Glutamatergic neuron (in vitro differentiated cells): ENCODE results near the gene SOAT1. TPM values are rescaled to one million over a fixed set of nuclear protein-coding genes. Genes with fewer than 3 reads are reported as not detected.
"Not testable (repeated sequence)": the region's sequence is repeated elsewhere in the genome, so short reads cannot be mapped to it uniquely, and the experiment has no call there.

ENCODE experiments used
- DNase-seq: peaks from one replicate; pipeline ENCODE4 v3.0.0; 2022
- H3K27ac Mint-ChIP-seq: one replicate; pipeline ENCODE4 v1.8.0; 2020; ENCODE audit warnings: mild to moderate bottlenecking, mixed read lengths, inconsistent platforms; ENCODE audit not compliant: unreplicated experiment
- H3K27me3 Mint-ChIP-seq: one replicate; pipeline ENCODE4 v1.8.0; 2020; ENCODE audit warnings: mild to moderate bottlenecking, moderate library complexity, mixed read lengths, inconsistent platforms; ENCODE audit not compliant: unreplicated experiment
- H3K36me3 Mint-ChIP-seq: one replicate; pipeline ENCODE4 v1.8.0; 2020; ENCODE audit warnings: mild to moderate bottlenecking, mixed read lengths, inconsistent platforms; ENCODE audit not compliant: unreplicated experiment
- H3K4me1 Mint-ChIP-seq: one replicate; pipeline ENCODE4 v1.8.0; 2020; ENCODE audit warnings: mild to moderate bottlenecking, low read depth, mixed read lengths, inconsistent platforms; ENCODE audit not compliant: unreplicated experiment
- H3K4me3 Mint-ChIP-seq: one replicate; pipeline ENCODE4 v1.8.0; 2020; ENCODE audit warnings: mild to moderate bottlenecking, mixed read lengths, inconsistent platforms; ENCODE audit not compliant: unreplicated experiment
- H3K9me3 Mint-ChIP-seq: one replicate; pipeline ENCODE4 v1.8.0; 2020; ENCODE audit warnings: mild to moderate bottlenecking, moderate library complexity, mixed read lengths, inconsistent platforms; ENCODE audit not compliant: unreplicated experiment
- long read RNA-seq: library from polyadenylated mRNA; unstranded; transcript quantifications from one replicate; pipeline ENCODE4 v2.0.0, GENCODE V29; 2020; ENCODE audit not compliant: unreplicated experiment
- total RNA-seq: library from RNA; stranded (reverse); fragmentation: NEBNext Ultra II Directional; extraction: Animal tissue kit (Norgen Biotek cat#: 25700); gene quantifications from one replicate; pipeline ENCODE4 v1.2.1, GENCODE V29; 2021; ENCODE audit not compliant: unreplicated experiment
- TF ChIP-seq, protein P1 (sequence below): fragments of 200-600 bp; sonication (generic); IDR thresholded peaks from one replicate; pipeline ENCODE4 v1.5.0; 2021; ENCODE audit not compliant: partially characterized antibody, unreplicated experiment

Gene SOAT1
- total RNA-seq, result 5.9 TPM
- long read RNA-seq, result 0 reads

DNA sequence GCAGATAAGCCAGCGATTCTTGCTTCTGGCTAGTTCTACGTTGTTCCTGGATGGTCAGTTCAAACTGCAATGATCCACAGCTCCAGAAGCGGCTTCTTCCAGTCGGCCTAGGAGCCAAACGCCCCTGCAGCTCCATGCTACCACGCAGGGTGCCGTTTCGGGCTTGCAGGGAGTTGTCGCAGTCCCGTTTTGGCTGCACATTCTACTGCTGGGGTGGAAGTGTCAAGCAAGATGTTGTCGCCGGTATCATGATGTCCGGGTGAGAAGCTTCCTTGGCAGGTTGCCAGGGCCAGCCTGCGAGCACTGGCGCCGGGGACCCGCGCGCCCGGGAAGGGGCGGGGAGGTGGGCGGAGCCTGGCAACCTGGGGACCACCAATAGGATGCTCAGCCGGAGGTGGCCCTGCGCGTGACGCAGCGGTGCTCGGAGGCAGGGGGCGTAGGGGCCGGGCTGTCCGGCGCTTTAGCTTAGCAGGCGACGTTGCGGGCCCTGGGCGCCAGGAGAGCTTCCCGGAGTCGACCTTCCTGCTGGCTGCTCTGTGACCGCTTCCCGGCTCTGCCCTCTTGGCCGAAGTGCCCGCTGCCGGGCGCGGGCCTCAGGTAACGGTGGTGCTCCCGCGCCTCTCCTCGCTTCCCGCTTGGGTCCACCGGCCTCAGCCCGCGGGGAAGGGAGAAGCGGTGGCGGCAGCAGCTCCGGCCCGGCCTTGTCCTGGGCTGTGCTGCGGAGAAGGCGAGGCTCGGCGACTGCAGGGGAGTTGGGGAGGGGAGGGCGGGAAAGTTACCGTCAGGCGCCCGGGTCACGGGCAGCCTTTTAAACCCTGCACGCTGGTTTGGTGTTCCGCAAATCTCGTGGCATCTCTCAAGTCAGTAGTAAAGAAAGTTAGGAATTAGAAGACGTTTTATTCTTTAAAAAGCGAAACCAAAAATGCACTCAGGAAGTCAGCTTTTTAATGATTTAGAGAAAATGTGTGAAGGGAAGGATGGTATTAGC is at the start of gene SOAT1:
SOAT1 (plus strand) TSS at position 458 of the 988 bp plus-strand sequence. CDS start 8,888 bp downstream, outside the sequence.
- Mint-ChIP-seq H3K9me3 (no peaks in the 10 kb centered on the region), H3K36me3 (no peaks in the 10 kb centered on the region), H3K27ac (no peak within 1 kb of the TSS), H3K27me3 (peaks cover 12% of the 10 kb centered on the region), H3K4me1 (peaks cover 2% of the 10 kb centered on the region), H3K4me3 (peak within 1 kb of the TSS; percentile 87)
- peak; percentile 97 for DNase-seq
- TF ChIP-seq, protein P1, sequence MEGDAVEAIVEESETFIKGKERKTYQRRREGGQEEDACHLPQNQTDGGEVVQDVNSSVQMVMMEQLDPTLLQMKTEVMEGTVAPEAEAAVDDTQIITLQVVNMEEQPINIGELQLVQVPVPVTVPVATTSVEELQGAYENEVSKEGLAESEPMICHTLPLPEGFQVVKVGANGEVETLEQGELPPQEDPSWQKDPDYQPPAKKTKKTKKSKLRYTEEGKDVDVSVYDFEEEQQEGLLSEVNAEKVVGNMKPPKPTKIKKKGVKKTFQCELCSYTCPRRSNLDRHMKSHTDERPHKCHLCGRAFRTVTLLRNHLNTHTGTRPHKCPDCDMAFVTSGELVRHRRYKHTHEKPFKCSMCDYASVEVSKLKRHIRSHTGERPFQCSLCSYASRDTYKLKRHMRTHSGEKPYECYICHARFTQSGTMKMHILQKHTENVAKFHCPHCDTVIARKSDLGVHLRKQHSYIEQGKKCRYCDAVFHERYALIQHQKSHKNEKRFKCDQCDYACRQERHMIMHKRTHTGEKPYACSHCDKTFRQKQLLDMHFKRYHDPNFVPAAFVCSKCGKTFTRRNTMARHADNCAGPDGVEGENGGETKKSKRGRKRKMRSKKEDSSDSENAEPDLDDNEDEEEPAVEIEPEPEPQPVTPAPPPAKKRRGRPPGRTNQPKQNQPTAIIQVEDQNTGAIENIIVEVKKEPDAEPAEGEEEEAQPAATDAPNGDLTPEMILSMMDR, result no peak

- not testable (repeated sequence) for DNase-seq, H3K36me3 Mint-ChIP-seq, H3K9me3 Mint-ChIP-seq, H3K27ac Mint-ChIP-seq, H3K27me3 Mint-ChIP-seq, H3K4me1 Mint-ChIP-seq, H3K4me3 Mint-ChIP-seq
Measured at GRCh38 chr1:179245426-179245825, 48.2 kb upstream of the SOAT1 start.

DNA sequence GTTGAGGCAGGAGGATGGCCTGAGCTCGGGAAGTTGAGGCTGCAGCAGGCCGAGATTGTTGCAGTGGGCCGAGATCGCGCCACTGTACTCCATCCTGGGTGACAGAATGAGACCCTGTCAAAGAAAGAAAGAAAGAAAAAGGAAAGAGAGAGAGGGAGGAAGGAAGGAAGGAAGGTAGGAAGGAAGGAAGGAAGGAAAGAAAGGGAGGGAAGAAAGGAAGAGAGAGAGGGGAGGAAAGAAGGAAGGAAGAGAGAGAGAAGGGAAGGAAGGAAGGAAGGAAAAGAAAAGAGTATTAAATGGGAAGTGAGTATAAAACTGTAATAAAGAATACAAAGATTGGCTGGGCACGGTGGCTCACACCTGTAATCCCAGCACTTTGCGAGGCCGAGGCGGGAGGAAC is 45.7 kb upstream of the SOAT1 start:
- no peaks in the 10 kb centered on the region for H3K36me3 Mint-ChIP-seq
- no peaks in the 10 kb centered on the region for H3K4me1 Mint-ChIP-seq
- no peak overlapping the region for H3K4me3 Mint-ChIP-seq
- no peak overlapping the region for H3K27ac Mint-ChIP-seq
- no peaks in the 10 kb centered on the region for H3K9me3 Mint-ChIP-seq
- TF ChIP-seq, protein P1, result no peak
- DNase-seq, result no peak
- H3K27me3 Mint-ChIP-seq, result no peaks in the 10 kb centered on the region

DNA sequence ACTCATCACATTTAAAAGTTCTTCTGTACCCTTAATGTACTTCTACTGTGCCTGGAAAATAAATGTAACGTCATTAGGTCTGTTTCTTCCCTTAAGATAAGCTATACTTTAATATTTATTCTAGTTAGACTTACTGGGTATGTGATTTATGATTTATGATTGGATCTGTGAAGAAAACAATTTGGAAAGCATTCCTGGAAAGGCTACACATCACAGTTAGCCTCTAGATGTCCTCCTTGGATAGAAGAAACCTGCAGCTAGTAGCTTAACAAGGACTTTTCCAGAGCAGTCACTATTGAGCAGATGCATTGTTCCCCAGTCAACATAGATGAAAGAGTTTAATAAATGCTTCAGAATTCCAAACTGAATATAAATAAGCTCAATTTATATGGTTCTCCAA is 41.9 kb upstream of the SOAT1 start:
- Mint-ChIP-seq H3K4me1 (no peaks in the 10 kb centered on the region), H3K27me3 (no peaks in the 10 kb centered on the region), H3K9me3 (peaks cover 1% of the 10 kb centered on the region), H3K36me3 (no peaks in the 10 kb centered on the region), H3K4me3 (no peak overlapping the region), H3K27ac (no peak overlapping the region)
- no peak for DNase-seq
- TF ChIP-seq, protein P1, result no peak

GRCh38 chr1:179252606-179253005 is 41.0 kb upstream of the SOAT1 start:
- no peaks in the 10 kb centered on the region for H3K27me3 Mint-ChIP-seq
- peaks cover 1% of the 10 kb centered on the region for H3K9me3 Mint-ChIP-seq
- H3K27ac Mint-ChIP-seq, result no peak overlapping the region
- TF ChIP-seq, protein P1, result no peak
- no peaks in the 10 kb centered on the region for H3K4me1 Mint-ChIP-seq
- no peak for DNase-seq
- H3K36me3 Mint-ChIP-seq, result no peaks in the 10 kb centered on the region
- no peak overlapping the region for H3K4me3 Mint-ChIP-seq
